ENCODE results near the gene PLAGL2.
"Not testable (repeated sequence)": the region's sequence is repeated elsewhere in the genome, so short reads cannot be mapped to it uniquely, and the experiment has no call there.

Gene PLAGL2

DNA sequence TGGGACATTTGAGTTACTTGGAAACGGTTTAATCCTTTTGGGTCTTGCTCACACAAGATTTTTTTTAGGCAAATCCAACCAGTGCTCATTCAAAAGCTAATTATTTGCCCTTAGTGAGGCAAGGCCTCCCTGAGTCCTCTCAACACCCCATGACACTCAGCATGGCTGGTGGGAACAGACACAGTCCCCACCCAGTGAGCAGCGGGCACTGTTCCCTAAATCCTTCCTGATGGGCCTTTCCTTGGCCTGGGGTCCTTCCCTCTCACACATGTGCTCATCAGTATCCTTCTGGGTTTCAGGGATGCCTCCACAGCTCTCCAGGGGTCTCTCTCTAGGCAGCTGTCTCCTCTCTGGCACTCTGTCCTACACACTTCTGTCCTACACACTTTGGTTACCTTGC is 28.0 kb downstream of the PLAGL2 start:
- no peak for DNase-seq

DNA sequence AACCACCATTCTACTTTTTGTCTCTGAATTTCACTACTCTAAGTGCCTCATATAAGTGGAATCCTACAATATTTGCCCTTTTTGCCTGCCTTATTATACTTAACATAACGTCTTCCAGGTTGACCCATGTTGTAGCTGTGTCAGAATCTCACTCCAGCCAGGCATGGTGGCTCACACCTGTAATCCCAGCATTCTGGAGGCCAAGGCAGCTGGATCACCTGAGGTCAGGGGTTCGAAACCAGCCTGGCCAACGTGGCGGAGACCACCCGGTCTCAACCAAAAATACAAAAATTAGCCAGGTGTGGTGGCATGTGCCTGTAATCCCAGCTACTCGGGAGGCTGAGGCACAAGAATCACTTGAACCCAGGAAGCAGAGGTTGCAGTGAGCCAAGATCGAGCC is 29.8 kb downstream of the PLAGL2 start:
- not testable (repeated sequence) for DNase-seq

DNA sequence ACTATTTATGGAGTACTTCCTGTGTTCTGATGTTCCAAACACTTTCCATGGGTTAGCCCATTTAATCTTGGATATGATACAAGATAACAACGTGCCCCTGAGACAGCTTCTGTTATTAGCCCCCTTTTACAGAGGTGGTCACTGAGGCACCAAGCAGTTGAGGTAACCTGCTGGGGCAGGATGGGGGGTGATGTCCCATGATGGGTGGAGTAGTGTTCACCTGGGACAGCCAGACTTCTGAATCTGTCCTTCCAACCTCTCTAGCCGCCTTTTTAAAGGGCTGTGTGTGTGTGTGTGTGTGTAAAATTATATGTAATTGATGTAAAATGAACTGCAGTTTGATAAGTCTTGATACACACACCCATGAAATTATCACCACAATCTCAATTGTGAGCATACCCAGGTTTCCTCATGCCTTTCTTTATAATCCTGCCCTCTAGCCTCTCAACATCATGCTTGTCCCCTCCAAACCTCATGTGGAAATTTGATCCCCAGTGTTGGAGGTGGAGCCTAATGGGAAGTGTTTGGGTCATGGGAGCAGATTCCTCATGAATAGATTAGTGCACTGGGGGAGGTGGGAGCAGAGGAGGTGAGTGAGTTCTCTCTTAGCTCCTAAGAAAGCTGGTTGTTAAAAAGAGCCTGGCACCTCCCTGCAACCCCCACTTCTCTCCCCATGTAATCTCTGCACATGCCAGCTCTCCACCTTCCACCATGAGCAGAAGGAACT is 39.2 kb downstream of the PLAGL2 start:
- peak; percentile 60 for DNase-seq

DNA sequence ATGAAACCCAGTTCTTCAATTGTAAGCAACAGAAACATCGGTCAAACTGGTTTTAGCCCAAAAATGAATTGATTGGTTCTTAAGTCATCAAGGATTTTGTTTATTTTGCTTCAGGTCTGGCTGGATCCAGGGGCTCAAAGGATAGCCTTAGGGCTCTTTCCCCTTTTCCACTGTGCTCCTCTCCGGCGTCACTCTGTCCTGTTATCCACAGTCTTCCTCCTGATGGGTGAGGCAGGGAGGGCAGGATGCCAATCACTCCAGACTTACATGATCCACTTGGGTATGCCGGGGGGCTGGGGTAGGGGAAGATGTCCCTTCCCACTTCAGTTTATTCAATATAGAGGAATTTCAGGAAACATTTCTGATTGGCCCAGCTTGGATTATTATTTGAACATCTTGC is 40.0 kb downstream of the PLAGL2 start:
- no peak for DNase-seq

DNA sequence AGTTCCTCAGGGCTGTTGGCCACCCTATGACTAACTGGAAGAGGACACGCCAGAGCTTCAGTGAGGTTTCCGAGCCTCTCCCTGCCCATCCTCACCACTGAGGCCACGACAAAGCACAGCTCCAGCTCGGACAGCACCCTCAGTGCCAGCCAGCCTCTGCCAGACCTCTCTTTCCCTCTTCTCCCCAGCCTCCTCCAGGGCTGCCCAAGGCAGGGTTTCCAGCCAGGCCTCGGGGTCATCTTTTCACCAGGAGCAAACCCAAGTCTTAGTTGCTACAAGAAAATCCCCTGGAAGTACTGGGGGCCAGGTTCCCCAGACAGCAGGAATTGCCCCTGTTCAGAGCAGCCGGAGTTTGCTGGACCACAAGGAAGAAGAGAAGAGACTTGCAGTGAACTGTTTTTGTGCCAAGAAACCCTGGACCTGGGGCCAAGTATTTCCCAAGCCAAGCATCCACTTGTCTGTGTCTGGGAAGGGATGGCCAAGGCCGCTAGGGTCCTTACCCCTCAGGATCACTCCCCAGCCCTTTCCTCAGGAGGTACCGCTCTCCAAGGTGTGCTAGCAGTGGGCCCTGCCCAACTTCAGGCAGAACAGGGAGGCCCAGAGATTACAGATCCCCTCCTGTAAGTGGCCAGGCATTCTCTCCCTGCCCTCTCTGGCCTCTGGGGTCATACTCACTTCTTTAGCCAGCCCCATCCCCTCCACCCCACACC is 41.6 kb downstream of the PLAGL2 start:
- DNase-seq = no peak

DNA sequence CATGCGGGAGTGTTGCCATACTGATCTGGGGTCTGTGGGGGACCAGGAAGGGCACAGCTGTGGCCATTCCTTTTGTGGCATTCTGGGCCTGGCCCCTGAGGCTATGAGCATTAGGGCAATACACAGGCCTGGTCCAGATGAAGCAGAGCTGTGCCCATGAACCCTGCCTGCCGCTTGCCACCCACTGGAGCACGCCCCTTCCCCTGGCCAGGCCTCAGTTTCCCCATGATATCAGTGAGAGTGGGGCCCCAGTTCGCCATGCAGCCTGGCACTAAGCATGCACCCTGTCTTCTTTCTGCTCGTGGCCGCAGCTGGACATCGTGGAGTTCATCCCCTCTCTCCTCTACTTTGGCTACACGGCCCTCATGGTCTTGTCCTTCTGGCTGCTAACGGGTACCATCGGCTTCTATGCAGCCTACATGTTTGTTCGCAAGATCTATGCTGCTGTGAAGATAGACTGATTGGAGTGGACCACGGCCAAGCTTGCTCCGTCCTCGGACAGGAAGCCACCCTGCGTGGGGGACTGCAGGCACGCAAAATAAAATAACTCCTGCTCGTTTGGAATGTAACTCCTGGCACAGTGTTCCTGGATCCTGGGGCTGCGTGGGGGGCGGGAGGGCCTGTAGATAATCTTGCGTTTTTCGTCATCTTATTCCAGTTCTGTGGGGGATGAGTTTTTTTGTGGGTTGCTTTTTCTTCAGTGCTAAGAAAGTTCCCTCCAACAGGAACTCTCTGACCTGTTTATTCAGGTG is 42.4 kb downstream of the PLAGL2 start:
- no peak for DNase-seq

DNA sequence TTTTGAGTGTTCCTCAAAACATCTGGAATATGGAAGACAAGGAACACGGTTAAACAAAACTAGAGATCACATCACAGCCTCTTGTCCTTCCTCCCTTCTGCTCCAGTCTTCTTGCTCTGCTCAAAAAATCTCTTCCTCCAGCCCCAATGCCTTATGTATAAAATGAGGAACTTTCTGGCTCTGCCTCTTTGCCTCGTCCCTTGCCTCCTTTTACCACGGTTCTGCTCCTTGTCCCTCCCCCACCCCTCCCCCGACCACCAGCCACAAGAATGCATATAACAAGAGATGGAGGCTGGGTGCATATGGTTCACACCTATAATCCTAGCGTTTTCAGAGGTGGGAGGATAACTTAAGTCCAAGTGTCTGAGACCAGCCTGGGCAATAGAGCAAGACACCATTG is 43.6 kb downstream of the PLAGL2 start:
- DNase-seq = no peak

DNA sequence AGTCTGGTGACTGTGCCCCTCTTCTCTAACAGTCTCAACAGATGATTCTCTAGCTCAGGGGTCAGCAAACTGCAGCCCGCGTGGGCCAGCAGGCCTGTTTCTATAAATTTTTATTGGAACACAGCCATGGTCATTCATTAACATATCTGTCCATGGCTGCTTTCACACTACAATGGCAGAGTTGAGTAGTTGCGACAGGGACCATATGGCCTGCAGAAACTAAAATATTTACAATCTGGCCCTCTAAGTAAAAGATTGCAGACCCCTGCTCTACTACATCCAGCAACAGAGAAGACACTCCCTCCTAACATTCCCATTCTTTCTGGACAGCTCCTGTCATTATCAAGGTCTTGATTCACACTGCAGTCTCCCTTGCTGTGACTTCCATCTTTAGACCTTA is 45.2 kb downstream of the PLAGL2 start:
- no peak for DNase-seq

DNA sequence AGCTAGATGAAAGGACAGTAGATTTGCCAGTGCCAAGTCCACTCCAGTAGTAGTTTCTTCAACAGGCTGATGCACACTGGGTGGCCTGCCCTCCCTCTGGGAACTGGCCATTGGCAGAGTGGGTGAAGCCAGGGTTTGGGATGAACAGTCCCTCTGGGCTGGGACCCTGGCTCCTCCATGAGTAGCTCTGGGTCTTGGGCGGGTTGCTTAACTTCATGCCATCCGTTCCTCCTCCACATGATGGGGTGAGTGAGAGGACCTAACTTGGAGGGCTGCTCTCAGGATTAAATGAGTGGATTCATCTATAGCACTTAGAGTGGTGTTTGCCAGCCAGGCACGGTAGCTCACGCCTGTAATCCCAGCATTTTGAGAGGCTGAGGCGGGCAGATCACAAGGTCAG is 47.2 kb downstream of the PLAGL2 start:
- DNase-seq = no peak

DNA sequence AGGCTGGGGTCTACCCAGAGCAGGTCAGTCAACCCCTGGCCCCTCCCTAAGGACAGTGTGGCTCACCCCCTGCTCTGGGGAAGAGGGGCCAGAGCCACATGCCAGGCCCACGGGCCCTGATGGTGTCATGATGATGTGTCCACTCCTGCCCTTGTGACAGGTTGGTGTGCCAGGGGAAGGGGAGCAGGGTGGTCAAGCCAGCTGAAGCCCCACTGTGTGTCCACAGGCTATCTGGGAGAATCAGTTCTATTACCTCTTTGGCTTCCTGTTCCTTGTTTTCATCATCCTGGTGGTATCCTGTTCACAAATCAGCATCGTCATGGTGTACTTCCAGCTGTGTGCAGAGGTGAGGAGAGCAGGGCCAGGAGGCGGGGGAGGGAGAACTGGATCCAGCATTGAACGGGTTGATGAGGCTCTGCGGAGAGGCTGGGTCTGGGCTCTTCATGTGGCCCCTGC is 47.7 kb downstream of the PLAGL2 start:
- DNase-seq = no peak

DNA sequence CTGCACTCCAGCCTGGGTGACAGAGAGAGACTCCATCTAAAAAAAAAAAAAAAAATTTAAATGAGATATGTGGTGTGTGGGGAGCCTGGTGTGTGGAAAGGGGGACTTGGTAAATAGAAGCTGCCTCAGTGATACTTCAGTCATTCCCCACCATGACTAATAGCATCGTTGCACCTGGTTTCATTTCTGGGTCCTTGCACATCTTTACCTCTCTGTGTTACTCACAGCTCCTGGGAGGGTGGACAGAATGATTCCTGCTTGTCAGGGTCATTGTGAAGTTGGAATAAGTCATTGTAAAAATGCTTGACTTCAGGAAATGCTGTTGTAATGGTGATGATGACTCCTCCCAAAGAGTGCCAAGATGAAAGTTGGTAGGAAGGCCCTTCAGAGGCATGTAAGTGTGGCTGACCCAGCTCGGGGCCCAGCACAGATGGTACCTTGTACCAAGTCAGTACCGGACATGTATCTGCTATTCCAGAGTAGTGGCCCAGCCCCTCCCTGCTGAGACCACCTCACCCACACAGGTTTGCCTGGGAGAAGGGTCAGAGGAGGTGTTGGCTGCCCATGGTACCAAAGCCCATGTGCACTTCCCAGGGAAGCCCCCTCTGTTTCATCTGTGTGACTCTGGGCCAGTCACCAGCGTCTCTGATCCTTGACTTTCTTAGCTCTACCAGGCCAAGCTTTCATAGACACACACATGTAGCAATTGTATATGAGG is 48.4 kb downstream of the PLAGL2 start:
- no peak for DNase-seq

DNA sequence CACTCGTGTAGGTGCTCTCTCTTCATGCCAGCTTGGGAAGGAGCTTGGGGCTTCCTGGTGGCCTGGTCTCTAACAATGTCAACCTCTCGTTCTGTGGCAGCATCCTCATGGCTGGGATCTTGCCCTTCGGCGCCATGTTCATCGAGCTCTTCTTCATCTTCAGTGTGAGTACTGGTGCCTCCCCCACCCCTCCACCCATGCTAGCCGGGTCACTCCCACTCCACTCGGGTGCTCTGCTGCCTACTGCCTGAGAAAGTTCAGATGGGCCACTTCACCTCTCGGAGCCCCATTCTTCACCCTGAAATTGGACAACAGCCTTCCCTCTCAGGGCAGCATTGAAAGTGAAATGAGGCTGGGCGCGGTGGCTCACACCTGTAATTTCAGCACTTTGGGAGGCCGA is 49.2 kb downstream of the PLAGL2 start:
- DNase-seq = no peak

DNA sequence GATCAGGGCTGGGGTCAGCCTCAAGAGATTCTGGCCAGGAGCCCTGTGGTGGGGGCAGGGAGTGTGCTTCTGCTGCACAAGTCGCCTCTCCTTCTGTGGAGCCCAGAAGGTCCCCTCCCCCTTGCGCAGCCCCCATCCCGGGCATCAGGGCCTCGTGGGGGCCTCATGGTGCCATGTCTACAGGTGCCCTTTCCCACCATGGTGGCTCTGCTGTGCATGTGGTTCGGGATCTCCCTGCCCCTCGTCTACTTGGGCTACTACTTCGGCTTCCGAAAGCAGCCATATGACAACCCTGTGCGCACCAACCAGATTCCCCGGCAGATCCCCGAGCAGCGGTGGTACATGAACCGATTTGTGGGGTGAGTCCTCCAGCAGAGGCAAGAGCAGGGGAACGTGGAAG is 49.9 kb downstream of the PLAGL2 start:
- no peak for DNase-seq

DNA sequence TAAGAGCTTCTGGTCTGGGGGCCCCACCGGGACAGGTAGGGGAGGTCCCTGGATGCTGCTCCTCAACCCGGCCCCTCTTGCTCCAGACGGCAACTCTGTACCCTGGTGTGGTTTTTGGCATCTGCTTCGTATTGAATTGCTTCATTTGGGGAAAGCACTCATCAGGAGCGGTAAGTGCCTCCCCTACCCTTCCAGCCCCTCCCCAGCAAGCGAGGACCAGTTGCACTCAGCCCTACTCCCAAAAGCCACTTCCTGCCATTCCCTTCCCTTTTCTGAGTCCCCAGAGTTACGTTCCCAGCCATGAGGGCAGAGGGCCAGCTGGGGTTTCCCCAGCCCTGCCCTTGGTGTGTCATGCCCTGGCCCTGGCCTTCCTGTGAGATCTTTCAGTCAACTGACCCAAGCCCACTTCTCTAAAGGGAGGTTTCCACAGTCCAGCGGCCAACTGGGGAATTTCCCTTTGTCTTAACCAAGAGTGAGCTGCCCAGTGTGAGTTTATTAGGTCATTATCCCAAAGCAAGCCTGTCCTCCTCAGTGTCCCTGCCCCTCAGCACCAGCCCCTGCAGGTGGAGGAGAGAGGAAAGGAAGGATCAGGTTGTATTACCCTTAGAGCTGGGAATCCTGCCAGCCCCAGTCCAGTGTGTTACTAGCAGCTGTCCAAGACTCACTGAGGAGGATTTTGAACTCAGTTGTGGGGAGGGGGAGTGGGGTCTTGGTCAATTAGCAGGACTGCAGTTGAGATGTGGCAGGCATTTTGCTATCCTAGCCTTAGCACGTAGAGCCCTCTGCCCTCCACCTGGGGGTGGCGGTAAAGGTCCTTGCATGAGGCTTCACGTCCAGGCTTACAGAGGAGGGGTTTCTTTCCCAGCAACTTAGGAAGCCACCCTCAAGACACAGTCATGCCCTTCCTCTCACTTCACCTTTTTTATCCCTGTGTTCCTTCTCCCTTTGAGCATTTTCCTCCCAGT is 52.2 kb downstream of the PLAGL2 start:
- peak; percentile 33 for DNase-seq

DNA sequence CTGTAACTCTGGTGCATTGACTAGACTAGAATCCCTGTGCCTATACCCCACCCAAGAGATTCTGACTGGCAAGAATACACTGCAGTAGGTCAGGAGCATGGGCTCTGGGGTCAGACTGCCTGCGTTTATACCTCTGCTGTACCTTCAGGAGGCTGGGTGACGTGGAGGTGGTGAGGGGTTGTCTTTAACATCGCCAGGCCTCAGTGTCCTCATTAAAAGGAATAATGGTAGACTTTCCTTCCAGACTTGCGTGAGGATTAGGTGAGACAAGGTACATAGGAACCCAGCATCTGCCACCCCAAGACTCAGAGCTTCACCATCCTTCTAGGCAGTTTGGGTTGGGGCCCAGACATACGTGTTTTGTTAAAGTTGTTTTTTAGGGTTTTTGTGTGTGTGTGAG is 53.8 kb downstream of the PLAGL2 start:
- DNase-seq = no peak

DNA sequence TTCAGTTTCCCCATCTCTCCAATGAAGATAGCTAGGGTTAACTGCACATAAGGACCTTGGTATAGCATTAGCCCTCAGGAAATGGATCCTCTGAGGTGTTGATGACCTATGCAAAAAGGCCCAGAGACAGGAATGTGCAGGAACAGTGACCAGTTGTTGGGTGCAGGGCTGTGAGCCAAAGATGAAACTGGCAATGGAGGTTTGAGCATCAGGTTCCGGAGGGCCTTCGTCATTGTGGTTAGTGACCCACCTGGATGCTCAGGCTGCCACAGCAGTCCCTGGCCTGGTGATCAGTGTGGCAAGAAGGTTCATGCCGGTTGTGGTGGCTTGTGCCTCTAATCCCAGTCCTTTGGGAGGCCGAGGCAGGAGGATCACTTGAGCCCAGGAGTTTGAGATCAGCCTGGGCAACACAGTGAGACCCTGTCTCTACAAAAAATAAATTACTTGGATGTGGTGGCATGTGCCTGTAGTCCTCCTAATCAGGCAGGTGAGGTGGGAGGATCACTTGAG is 54.3 kb downstream of the PLAGL2 start:
- no peak for DNase-seq

DNA sequence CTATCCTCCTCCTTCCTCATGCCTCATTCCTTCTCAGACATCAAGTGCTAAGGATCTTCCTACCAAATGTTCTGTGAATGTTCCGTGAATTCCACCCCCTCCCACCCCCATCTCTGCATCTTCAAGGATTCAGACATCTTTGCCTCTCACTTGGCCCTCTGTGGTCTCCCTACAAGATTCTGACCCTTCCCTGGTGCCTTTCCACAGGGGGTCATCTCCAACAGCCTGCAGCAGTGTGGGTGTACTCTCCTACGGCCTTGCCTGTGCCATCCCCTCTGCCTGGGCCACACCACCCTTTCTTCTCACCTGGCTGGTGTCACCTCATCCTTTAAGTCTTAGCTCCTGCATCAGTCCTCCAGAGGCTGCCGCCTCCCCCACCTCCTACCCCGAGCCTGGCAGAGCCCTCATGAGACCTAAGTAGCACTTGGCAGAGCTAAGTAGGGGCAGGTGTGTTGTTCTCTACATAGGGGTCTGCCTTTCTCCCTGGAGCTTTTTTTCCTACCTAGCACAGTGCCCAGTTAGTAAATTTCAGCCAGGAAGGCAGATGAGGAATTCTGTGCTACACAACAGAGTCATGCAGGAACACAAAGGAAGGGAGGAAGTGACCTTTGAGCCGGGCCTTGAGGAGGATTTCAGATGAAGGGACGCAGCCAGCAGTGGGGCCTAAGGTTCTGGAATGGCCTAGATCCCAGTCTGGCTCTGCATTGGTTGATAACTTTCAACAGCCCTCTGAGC is 55.0 kb downstream of the PLAGL2 start:
- no peak for DNase-seq

DNA sequence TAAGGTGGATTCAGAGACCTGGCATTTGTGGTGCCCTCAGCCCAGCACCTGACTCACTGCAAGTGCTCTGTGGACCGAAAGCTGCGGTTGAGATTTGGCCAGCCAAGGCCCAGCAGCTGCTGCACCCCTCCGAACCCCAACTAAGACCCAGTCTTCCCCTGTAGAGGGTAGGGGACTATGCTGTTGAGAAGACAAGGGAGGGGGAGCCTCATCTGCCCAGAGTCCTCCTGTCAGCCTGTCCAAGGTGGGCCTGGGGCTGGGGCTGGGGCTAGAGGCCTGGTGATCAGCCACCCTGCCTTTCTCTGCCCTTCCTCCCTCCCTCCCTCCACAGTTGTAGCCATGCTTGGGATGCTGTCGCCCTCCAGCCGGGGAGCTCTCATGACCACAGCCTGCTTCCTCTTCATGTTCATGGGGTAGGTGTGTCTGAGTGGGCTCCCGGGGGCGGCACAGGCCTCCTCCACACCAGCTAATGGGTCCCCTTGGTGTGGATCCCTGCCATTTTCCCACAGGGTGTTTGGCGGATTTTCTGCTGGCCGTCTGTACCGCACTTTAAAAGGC is 57.2 kb downstream of the PLAGL2 start:
- DNase-seq = no peak

DNA sequence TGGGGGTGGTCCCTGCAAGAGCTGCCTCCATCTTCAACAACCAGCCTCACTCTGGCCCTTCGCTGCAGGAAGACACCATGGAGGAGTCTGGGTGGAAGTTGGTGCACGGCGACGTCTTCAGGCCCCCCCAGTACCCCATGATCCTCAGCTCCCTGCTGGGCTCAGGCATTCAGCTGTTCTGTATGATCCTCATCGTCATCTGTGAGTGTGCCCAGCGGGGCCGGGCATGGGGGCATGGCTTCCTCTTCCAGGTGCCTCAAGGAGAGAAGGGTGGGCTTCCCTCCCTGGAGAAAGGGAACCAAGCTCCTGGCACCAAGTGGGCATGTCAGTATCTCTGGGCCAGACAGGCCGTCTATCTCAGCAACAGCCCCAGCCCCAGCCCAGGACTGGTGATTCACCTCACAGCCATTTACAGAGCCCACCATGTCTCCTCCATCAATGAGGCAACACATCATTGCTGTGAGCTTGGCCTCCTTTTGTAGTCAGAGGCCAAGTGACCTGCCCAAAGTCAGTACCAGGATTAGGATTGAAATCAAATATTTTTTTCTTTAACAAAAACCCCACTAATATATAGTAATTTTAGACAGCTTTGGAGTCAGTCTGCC is 57.9 kb downstream of the PLAGL2 start:
- no peak for DNase-seq

Data from NCI-H510A treated with DMSO at 0.1 percent for 48 hours (cell line).